Astrocyte of the cerebellum (primary cell): ENCODE measurements around the gene PRDM15.

ENCODE experiments used
- DNase-seq: peaks from one replicate; pipeline ENCODE4 v3.0.0-alpha.2; 2011; ENCODE audit warnings: low read depth
- H3K4me3 ChIP-seq: 2 replicates; pipeline ENCODE4 v1.5.1; 2011; ENCODE audit warnings: mild to moderate bottlenecking, low read depth, low read length, moderate library complexity
- in situ Hi-C: cut with HindIII; loops from 2 replicates; pipeline ENCODE4 v1.10.0; 2017; ENCODE audit warnings: low sequenced_read_pairs
- TF ChIP-seq, protein P1 (sequence below): IDR thresholded peaks from 2 replicates; pipeline ENCODE4 v1.5.1; 2012; ENCODE audit warnings: low read length, low read depth, moderate library complexity, mild to moderate bottlenecking; ENCODE audit errors: missing control alignments

The PRDM15 gene

DNA sequence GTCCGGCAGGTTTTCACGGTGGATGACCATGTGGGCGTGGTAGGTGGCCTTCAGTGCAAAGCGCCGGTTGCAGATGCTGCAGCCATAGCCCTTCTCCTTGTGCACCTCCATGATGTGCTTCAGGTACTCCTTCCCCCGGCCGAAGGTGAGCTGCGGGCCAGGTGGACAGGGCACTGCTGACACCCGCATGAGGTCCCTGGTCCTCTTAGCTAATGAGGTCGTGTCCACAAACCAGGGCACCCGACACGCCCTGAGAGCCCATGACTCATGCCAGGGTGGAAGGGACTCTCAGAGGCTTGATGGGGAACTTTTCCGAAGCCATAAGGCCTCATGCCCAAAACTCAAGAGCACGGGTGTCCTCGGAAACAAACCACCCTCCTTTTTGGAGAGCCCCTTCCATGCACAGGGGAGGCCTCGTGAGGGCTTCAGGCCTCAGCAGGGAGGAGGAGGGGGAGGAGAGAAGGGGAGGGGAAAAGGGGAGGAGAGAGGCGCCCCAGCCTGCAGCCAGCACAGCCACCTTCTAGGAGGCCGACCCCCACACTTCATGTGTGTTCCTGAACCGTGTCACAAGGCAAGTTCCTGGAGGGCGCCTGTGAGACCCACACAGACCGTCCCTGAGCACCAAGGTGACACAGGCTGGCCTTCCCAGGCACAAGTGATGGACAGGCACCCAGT, 57.9 kb downstream of the PRDM15 start:
- TF ChIP-seq, protein P1, sequence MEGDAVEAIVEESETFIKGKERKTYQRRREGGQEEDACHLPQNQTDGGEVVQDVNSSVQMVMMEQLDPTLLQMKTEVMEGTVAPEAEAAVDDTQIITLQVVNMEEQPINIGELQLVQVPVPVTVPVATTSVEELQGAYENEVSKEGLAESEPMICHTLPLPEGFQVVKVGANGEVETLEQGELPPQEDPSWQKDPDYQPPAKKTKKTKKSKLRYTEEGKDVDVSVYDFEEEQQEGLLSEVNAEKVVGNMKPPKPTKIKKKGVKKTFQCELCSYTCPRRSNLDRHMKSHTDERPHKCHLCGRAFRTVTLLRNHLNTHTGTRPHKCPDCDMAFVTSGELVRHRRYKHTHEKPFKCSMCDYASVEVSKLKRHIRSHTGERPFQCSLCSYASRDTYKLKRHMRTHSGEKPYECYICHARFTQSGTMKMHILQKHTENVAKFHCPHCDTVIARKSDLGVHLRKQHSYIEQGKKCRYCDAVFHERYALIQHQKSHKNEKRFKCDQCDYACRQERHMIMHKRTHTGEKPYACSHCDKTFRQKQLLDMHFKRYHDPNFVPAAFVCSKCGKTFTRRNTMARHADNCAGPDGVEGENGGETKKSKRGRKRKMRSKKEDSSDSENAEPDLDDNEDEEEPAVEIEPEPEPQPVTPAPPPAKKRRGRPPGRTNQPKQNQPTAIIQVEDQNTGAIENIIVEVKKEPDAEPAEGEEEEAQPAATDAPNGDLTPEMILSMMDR: no peak
- no peak for DNase-seq
- in situ Hi-C loops: no loop called here
- H3K4me3 ChIP-seq: no peak overlapping the region

DNA sequence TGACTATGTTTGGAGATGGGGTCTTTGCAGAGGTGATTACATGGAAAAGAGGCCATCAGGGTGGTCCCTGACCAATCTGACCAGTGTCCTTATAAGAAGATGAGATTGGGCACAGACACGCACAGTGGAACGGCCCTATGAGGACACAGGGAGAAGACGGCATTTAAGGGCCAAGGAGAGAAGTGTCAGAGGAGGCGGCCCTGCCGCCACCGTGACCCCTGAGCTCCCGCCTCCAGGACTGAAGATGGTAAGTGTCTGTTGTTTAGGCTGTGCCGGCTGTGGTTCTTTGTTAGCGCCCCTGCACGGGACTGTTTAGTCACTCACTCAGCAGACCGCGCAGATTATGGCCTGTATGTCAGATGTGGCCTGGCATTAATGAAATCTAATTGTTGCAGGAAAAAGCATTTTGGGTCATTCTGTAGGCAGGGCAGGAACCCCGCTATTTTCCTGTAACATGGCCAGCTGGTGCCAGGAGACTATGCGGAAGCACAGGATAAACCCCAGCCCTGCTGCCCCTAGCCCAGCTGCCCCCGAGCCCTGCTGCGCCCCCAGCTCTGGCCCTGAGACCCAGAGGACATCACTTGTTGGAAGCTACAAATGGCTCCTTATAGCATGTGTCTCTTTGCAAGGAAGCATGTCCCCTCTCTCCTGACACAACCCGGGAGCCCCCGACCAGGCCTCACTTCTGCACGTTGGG, 58.6 kb downstream of the PRDM15 start:
- in situ Hi-C loops: no loop called here
- no peak for DNase-seq
- H3K4me3 ChIP-seq: no peak overlapping the region
- TF ChIP-seq, protein P1: no peak

DNA sequence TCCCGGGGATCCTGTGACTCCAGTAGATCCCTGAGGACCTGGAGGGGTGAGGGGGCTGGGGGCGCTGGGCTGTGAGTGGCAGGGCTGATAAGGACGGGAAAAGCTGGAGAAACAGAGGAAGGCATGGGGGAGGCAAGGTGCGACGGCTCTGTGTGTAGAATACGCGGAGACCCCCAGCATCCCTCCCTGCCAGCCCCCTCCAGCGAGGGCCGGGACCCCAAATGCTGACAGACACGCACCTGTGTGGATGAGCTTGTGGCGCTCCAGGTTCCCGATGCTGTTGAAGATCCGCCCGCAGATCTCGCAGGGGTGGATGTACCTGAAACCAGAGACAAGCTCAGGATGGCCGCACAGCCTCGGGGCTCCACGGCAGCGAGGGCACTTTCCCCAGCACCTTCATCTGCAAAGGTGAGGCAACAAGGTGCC, 59.3 kb downstream of the PRDM15 start:
- DNase-seq: no peak
- in situ Hi-C loops: no loop called here
- TF ChIP-seq, protein P1: no peak
- no peak overlapping the region for H3K4me3 ChIP-seq

DNA sequence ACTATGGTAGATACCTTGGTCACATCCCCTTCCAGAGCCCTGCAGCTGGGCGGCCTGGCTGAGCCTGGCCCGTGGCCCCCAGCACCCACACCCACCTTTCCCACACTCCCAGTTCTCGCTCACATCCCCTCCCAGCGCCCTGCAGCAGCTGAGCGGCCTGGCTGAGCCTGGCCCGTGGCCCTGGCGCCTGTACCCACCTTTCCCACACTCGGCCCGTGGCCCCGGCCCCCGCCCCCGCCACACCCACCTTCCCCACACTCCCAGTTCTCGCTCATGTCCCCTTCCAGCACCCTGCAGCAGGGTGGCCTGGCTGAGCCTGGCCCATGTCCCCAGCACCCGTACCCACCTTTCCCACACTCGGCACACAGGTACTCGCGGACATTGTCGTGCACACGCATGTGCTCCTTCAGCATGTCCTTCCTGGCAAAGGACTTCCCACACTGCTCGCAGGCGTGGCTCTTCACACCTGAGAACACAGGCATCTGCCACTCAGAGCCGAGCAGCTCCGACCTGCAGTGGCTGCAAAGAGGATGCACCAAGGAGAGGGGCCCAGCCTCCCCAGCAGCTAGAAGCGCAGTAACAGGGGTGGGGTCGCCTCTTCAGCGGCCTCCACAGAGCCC, 59.8 kb downstream of the PRDM15 start:
- no peak for DNase-seq
- TF ChIP-seq, protein P1: no peak
- in situ Hi-C loops: no loop called here
- no peak overlapping the region for H3K4me3 ChIP-seq

DNA sequence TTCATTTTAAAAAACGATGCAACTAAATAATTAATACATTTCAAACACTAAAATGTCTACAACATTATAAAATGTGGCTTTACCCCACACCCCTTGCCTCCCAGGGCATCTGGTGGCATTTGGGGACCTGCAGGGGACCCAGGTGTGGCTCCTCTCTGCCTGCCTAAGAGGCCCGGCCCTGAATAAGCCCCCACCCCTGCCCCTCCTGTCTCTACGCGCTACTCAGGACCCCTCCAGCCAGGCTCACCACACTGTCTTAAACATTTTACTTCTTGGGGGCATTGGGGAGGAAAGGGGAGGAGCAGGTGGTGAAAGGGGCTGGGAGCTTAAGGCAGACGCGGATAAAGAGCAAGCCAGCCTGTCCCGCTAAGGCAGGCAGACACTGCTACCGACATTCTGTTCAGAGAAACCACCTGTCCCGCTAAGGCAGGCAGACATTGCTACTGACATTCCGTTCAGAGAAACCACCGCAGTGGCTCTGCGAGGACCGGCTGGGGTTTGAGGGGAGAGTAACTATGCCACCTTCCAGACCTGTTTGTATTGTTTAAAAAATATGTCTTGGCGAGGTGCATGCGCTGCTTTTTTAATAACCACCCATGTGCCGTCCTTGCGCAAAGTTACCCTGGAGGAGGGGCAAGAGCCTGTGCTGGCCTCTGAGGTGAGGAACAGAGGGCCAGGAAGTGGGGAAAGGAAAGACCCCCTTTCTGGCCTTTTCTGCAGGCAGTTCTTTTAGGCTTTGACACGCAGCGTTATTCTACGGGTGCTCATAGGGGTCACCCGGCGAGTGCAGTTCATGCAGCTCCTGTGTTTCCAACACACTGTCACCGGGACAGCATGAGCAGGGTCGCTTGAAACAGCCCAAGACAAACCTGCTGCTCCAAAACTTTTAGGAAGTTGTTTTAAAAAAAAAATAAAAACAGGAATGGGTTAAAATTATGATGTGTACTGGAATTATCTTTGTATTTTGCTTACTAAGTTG, 61.0 kb downstream of the PRDM15 start:
- in situ Hi-C loops: no loop called here
- no peak overlapping the region for H3K4me3 ChIP-seq
- no peak for DNase-seq
- TF ChIP-seq, protein P1: no peak

DNA sequence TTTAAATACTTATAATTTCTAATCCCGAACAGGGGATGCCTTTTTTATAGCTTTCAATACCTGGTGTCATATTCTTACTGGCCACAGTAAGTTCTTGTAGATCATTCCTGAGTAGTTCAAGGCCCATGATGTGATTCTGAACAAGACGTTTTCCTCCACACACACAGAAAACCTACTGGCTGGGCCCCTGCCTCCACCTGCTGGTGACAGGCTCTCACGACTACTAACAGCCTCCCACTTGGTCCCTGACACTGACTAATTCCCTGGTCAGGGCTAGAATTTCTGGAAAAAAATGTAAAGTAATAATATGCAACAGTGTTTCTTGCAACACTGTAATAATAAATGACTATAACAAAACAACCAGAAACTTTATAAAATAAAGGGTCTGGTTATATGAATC, 61.9 kb downstream of the PRDM15 start:
- TF ChIP-seq, protein P1: peak; percentile 89
- DNase-seq: peak; percentile 59
- H3K4me3 ChIP-seq: no peak overlapping the region
- in situ Hi-C loops: no loop called here
